ENCODE data around the gene ATP2C2.

- TF ChIP-seq CTCF (conservative IDR thresholded peaks at IDR 0.05; ENCODE audit: low read length) (no peak), EZH2phosphoT487 (IDR thresholded peaks at IDR 0.05; ENCODE audit: borderline replicate concordance) (no peak)
Measured at GRCh38 chr16:84419730-84420129, 51.4 kb downstream of the ATP2C2 start.

Measured in Loucy (cell line).